Muscle of leg (tissue), 11 donors: ENCODE data around the gene ASCC3. TPM values are rescaled to one million over a fixed set of nuclear protein-coding genes. Genes with fewer than 3 reads are reported as not detected.
A peak's percentile ranks its signal among the peaks of the same experiment; 100 is the strongest.

Source experiments
- DNase-seq: peaks from one replicate; pipeline ENCODE4 v3.0.0; 2013
- H3K27ac ChIP-seq: one replicate; pipeline ENCODE4 v1.5.1; 2013; ENCODE audit warnings: mild to moderate bottlenecking, low read length, control low read depth
- H3K27me3 ChIP-seq: one replicate; pipeline ENCODE4 v1.6.1; 2013; ENCODE audit warnings: low read length; ENCODE audit not compliant: control insufficient read depth, insufficient read depth
- H3K36me3 ChIP-seq: one replicate; pipeline ENCODE4 v1.6.1; 2013; ENCODE audit warnings: low read length; ENCODE audit not compliant: control insufficient read depth, insufficient read depth
- H3K4me1 ChIP-seq: one replicate; pipeline ENCODE4 v1.6.1; 2013; ENCODE audit warnings: low read length; ENCODE audit not compliant: control insufficient read depth, insufficient read depth
- H3K4me3 ChIP-seq: one replicate; pipeline ENCODE4 v1.5.1; 2013; ENCODE audit warnings: low read length, control low read depth
- H3K9me3 ChIP-seq: replicated peaks from 2 replicates; pipeline ENCODE4 v1.6.1; 2013; ENCODE audit warnings: low read depth, low read length; ENCODE audit not compliant: control insufficient read depth
- WGBS: methylation state at CpG from one replicate; pipeline ENCODE4 v1.1.5; 2013; ENCODE audit warnings: missing lambda C conversion rate; ENCODE audit not compliant: insufficient coverage; 5-methylcytosine and 5-hydroxymethylcytosine counted together
- polyA plus RNA-seq, 8 donors: library from polyadenylated mRNA; unstranded; fragments of 120-200 nt; gene quantifications; one replicate each; pipeline versions ENCODE4 v1.2.1 to v1.2.3, GENCODE V29; 2013; ENCODE audit warnings: inconsistent platforms in 1 of 8, low replicate concordance in 1 of 8; ENCODE audit not compliant: insufficient read length in 8 of 8, insufficient read depth in 1 of 8
- total RNA-seq: library from RNA; stranded (reverse); fragments of 120-200 nt; gene quantifications from one replicate; pipeline ENCODE4 v1.2.4, GENCODE V29; 2013

The ASCC3 gene
- total and polyA plus RNA-seq, 9 donors: 11.0 to 23.8 (median 15.1) TPM

DNA sequence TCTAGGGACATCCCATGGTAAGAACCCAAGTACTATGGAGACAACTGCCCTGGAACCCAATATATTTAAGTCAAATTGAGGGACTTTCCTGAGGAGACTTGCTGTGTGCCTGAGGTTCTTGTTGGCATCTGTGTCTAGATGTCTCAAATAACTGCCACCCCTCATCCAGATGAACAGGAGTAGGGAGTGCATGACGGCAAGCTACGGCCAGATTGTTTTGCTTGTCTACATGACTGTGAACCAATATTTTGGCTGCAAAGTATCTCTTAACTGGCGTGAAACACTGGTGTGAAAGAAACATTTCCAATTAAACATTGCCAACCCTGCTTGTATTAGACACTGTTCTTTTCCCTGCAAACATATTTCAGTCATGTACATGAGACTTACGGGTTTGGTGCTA is 364.0 kb downstream of the ASCC3 start:
- Histone ChIP-seq H3K36me3 (peaks cover 6% of the 10 kb centered on the region), H3K27me3 (no peaks in the 10 kb centered on the region), H3K4me1 (peaks cover 3% of the 10 kb centered on the region), H3K27ac (no peak overlapping the region), H3K4me3 (no peak overlapping the region), H3K9me3 (no peaks in the 10 kb centered on the region)
- DNase-seq: peak; percentile 17
- WGBS: 100% methylated on average over 2 of the region's 4 CpGs

GRCh38 chr6:100514660-100515059 is 366.5 kb downstream of the ASCC3 start:
- Histone ChIP-seq H3K4me3 (no peak overlapping the region), H3K27ac (no peak overlapping the region), H3K4me1 (peaks cover 3% of the 10 kb centered on the region), H3K36me3 (peaks cover 12% of the 10 kb centered on the region), H3K9me3 (no peaks in the 10 kb centered on the region), H3K27me3 (no peaks in the 10 kb centered on the region)
- no peak for DNase-seq
- no CpG with 5 or more reads among the region's 3 CpGs for WGBS

GRCh38 chr6:100512203-100512862 is 368.8 kb downstream of the ASCC3 start:
- Histone ChIP-seq H3K9me3 (no peaks in the 10 kb centered on the region), H3K36me3 (peaks cover 15% of the 10 kb centered on the region), H3K27ac (no peak overlapping the region), H3K27me3 (no peaks in the 10 kb centered on the region), H3K4me3 (no peak overlapping the region), H3K4me1 (peaks cover 3% of the 10 kb centered on the region)
- WGBS: 70% methylated on average over 2 of the region's 6 CpGs
- no peak for DNase-seq

DNA sequence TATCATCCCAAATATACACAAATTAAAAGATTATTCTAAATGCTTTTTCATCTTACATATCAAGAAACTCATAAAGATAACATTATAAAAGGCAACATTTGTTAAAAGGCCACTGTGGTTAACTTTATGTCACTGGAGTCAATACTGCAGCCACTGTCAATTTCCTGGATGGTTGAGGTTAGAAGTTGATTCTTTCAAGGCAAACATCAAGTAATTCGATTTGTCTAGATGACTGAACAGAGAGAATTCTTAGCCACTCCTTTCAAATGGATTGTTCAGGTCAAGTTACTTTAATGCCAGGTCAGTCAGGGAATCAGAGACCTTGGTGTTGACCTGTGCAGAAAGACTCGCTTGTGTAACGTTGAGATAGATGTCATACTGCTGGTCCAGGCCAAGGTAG is 372.0 kb downstream of the ASCC3 start:
- H3K4me3 ChIP-seq: no peak overlapping the region
- H3K9me3 ChIP-seq: no peaks in the 10 kb centered on the region
- DNase-seq: no peak
- no peaks in the 10 kb centered on the region for H3K4me1 ChIP-seq
- no peak overlapping the region for H3K27ac ChIP-seq
- WGBS: no CpG with 5 or more reads among the region's 3 CpGs
- peaks cover 15% of the 10 kb centered on the region for H3K36me3 ChIP-seq
- H3K27me3 ChIP-seq: no peaks in the 10 kb centered on the region

DNA sequence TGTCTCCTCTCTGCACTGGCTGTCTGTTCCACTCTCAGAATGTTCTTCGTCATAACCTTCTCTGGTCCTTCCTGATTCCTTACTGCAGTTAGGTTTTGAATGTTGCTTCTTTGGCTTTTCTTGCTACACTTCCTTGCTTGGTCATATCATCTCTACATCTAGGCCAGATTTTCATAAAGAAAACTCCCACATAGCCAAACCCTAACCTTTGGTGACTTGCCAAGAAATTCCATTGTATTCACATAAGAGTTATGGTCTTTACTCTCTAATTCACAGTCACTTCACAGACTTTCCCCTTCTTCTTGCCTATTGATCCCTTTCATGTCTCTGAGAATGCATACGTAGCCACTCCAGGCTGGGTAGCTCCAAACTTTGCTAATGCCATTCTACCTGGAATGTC is 374.5 kb downstream of the ASCC3 start:
- Histone ChIP-seq H3K4me3 (no peak overlapping the region), H3K9me3 (no peaks in the 10 kb centered on the region), H3K4me1 (no peaks in the 10 kb centered on the region), H3K27ac (no peak overlapping the region), H3K27me3 (no peaks in the 10 kb centered on the region), H3K36me3 (peaks cover 7% of the 10 kb centered on the region)
- DNase-seq: no peak
- WGBS: no CpG with 5 or more reads among the region's 2 CpGs

DNA sequence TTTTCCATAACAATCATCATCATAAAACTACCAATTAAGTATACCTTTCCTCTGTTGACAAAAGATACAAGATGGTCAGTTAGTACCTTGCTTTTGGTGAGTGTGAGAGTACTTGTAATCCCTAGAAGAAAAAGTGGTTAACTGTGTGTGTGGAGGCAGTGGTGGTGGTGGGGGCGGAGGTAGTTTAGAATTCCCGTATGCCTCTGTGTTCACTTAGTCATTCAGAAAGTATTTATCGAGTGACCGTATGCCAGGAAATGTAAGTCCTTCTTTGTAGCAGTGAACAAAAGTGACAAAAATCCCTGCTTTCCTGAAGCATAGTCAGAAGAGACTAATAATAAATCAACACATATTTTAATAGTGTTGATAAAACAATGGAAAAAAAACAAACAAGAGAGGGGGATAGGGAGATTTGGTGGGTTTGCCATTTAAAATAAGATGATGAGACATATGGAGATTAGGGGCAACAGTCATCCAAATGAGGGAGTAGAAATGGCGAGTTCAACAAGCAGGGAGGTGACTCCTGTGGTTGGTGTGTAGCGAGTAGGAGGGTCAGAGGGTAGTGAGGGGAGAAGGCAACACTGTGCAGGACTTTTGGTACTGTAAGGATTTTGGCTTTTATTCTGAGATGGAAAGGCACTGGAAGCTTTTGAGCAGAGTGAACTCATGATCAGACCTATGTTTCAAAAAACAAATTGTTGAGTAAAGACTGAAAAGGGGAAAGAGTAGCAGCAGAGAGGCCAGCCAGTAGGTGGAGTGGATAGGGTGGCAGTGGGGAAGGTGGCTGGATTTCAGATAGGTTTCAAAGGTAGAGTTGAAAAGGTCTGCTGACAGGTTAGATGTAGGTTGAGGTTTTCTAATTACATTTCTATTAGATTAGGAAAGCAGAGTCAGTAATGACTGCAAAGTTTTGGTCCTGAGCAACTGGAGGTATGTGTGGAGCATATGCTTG is 376.1 kb downstream of the ASCC3 start:
- no peaks in the 10 kb centered on the region for H3K4me1 ChIP-seq
- peak; percentile 78 for DNase-seq
- no peak overlapping the region for H3K4me3 ChIP-seq
- 78% methylated on average over 2 of the region's 6 CpGs for WGBS
- H3K27me3 ChIP-seq: no peaks in the 10 kb centered on the region
- peaks cover 3% of the 10 kb centered on the region for H3K36me3 ChIP-seq
- H3K27ac ChIP-seq: peak overlapping the region; percentile 5
- H3K9me3 ChIP-seq: no peaks in the 10 kb centered on the region

- Histone ChIP-seq H3K27me3 (no peaks in the 10 kb centered on the region), H3K4me3 (no peak overlapping the region), H3K27ac (no peak overlapping the region), H3K36me3 (no peaks in the 10 kb centered on the region), H3K9me3 (no peaks in the 10 kb centered on the region), H3K4me1 (no peaks in the 10 kb centered on the region)
- peak; percentile 56 for DNase-seq
These were observed 378.0 kb downstream of the ASCC3 start for GRCh38 chr6:100503043-100503705.

- H3K36me3 ChIP-seq: no peaks in the 10 kb centered on the region
- H3K4me1 ChIP-seq: no peaks in the 10 kb centered on the region
- no peak overlapping the region for H3K4me3 ChIP-seq
- no peaks in the 10 kb centered on the region for H3K9me3 ChIP-seq
- 44% methylated on average over 3 of the region's 6 CpGs for WGBS
- no peaks in the 10 kb centered on the region for H3K27me3 ChIP-seq
- no peak for DNase-seq
- H3K27ac ChIP-seq: no peak overlapping the region
These were observed 387.8 kb downstream of the ASCC3 start for GRCh38 chr6:100493206-100493888.

DNA sequence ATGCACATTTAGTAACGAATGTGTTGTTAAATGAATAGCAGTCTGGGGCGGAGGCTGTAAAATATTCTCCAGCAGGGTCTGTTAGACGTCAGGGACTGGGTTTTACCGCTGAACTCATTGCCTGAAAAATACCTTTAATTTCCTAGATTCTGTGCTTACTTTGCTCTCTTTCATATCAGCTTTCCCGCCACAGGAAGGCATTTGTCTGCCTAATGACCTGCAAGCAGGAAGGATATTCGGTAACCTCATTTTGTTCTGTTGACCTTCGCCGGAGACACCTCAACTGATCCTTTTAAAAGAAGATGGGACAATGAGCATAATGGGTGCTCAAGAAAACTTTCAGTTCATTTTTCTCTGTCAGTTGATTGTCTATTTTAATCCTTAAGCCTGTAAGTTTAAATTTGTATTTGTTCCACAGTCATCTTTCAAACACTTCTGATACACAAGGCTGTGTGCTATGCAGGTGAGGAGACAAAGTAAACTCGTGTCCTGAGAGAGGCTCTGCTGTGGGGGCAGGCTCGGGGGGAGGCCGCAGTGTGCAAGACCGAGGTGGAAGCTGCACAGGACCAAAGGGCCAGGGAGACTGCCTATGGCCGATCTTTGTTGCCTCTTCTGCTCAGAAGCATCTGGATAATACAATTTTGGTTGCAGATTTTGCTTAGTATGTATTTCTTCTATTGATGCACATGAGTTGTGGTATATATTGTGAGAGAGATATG is 389.0 kb downstream of the ASCC3 start:
- H3K4me1 ChIP-seq: no peaks in the 10 kb centered on the region
- no peaks in the 10 kb centered on the region for H3K27me3 ChIP-seq
- 40% methylated on average over 8 of the region's 13 CpGs for WGBS
- H3K27ac ChIP-seq: no peak overlapping the region
- H3K36me3 ChIP-seq: no peaks in the 10 kb centered on the region
- DNase-seq: no peak
- no peaks in the 10 kb centered on the region for H3K9me3 ChIP-seq
- no peak overlapping the region for H3K4me3 ChIP-seq
